ENCODE data around the gene ACVR1B.

DNA sequence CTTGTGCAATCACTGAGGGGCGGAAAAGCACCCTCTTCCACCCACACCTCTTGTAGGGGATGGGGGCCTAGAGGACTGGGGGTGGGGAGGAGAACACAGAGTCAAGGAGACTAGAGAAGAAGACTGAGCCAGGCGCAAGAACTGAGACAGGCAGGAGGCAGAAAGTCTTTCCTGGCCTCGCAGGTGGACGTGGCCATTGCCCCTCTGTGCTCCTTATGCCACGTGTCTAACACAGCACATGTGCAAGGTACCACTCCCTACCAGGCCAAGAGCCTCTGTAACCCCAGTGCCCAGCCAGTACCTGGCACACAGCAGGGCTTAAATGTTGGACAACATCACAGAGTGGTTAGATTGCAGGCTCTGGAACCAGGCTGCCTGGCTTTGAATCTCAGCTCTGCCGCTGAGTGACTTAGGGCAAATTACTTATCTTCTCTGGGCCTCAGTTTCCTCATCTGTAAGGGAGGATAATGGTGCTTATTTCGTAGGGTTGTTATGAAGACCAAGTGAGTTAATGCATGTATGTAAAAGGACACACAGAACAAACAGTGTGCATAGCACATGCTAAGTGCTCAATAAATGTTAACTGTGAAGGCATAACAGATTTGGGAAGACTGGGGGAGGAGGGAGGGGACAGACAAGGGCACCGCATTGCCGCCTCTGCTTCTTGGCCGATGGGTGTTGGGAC, 53.9 kb downstream of the ACVR1B start:
- TF ChIP-seq, protein P1, sequence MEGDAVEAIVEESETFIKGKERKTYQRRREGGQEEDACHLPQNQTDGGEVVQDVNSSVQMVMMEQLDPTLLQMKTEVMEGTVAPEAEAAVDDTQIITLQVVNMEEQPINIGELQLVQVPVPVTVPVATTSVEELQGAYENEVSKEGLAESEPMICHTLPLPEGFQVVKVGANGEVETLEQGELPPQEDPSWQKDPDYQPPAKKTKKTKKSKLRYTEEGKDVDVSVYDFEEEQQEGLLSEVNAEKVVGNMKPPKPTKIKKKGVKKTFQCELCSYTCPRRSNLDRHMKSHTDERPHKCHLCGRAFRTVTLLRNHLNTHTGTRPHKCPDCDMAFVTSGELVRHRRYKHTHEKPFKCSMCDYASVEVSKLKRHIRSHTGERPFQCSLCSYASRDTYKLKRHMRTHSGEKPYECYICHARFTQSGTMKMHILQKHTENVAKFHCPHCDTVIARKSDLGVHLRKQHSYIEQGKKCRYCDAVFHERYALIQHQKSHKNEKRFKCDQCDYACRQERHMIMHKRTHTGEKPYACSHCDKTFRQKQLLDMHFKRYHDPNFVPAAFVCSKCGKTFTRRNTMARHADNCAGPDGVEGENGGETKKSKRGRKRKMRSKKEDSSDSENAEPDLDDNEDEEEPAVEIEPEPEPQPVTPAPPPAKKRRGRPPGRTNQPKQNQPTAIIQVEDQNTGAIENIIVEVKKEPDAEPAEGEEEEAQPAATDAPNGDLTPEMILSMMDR (IDR thresholded peaks at IDR 0.05), result no peak
- no peak for TF ChIP-seq POLR2A (IDR thresholded peaks at IDR 0.05)

Measured in heart left ventricle (tissue), 13 donors.